ENCODE data around the gene SUSD2.

Gene SUSD2

GRCh38 chr22:24214467-24215285 lies 33.4 kb downstream of the SUSD2 start:
- no peak for DNase-seq (ENCODE audit: low read depth, low spot score)
- POLR2A ChIA-PET = no interaction called here

GRCh38 chr22:24216541-24217209 lies 35.4 kb downstream of the SUSD2 start:
- ChIA-PET CTCF (no interaction called here), POLR2A (no interaction called here)
- TF ChIP-seq CTCF (IDR thresholded peaks at IDR 0.05; ENCODE audit: insufficient read depth, low read length, missing control alignments) = no peak
- no peak overlapping the region for H3K4me3 ChIP-seq (ENCODE audit: low read depth, low read length)
- DNase-seq (ENCODE audit: low read depth, low spot score) = no peak

More at GRCh38 chr22:24214467-24215285, 33.4 kb downstream of the SUSD2 start:
- CTCF ChIA-PET = interaction anchor here (0.7 to 1.1 kb wide), 2 partner anchors 17 to 37 kb away, joined by 3 to 4 read pairs; no protein-coding TSS in a partner anchor
- H3K4me3 ChIP-seq (ENCODE audit: low read depth, low read length) = no peak overlapping the region
- no peak for TF ChIP-seq CTCF (IDR thresholded peaks at IDR 0.05; ENCODE audit: insufficient read depth, low read length, missing control alignments)

- ChIA-PET CTCF (interaction anchor here (1.4 kb wide), 1 partner anchor 14 kb away, joined by 5 read pairs; no protein-coding TSS in a partner anchor), POLR2A (no interaction called here)
- no peak overlapping the region for H3K4me3 ChIP-seq (ENCODE audit: low read depth, low read length)
- TF ChIP-seq CTCF (IDR thresholded peaks at IDR 0.05; ENCODE audit: insufficient read depth, low read length, missing control alignments) = no peak
- DNase-seq (ENCODE audit: low read depth, low spot score) = no peak
Measured at GRCh38 chr22:24217384-24217783, 36.1 kb downstream of the SUSD2 start.

- CTCF ChIA-PET = interaction anchor here (1.2 kb wide), 1 partner anchor 30 kb away, joined by 3 read pairs; no protein-coding TSS in a partner anchor
- POLR2A ChIA-PET = no interaction called here
- TF ChIP-seq CTCF (IDR thresholded peaks at IDR 0.05; ENCODE audit: insufficient read depth, low read length, missing control alignments) = no peak
- no peak overlapping the region for H3K4me3 ChIP-seq (ENCODE audit: low read depth, low read length)
- DNase-seq (ENCODE audit: low read depth, low spot score) = no peak
Measured at GRCh38 chr22:24219750-24220149, 38.5 kb downstream of the SUSD2 start.

- H3K4me3 ChIP-seq (ENCODE audit: low read depth, low read length) = no peak overlapping the region
- TF ChIP-seq CTCF (IDR thresholded peaks at IDR 0.05; ENCODE audit: insufficient read depth, low read length, missing control alignments) = no peak
- no peak for DNase-seq (ENCODE audit: low read depth, low spot score)
- CTCF ChIA-PET = interaction anchor here (2.2 kb wide), 1 partner anchor 35 kb away, joined by 9 read pairs; no protein-coding TSS in a partner anchor
- POLR2A ChIA-PET = no interaction called here
Measured at GRCh38 chr22:24224468-24224867, 43.2 kb downstream of the SUSD2 start.

GRCh38 chr22:24225044-24225601 lies 43.8 kb downstream of the SUSD2 start:
- TF ChIP-seq CTCF (IDR thresholded peaks at IDR 0.05; ENCODE audit: insufficient read depth, low read length, missing control alignments) = no peak
- CTCF ChIA-PET = interaction anchor here (2.2 kb wide), 1 partner anchor 35 kb away, joined by 9 read pairs; no protein-coding TSS in a partner anchor
- no peak overlapping the region for H3K4me3 ChIP-seq (ENCODE audit: low read depth, low read length)
- POLR2A ChIA-PET = no interaction called here
- no peak for DNase-seq (ENCODE audit: low read depth, low spot score)

Measured in AG04449 (cell line).